NCI-H524 (cell line): ENCODE results near the gene LMBRD1.

ENCODE experiments used
- DNase-seq, 2 experiments: peaks; one replicate each; lab custom pipeline; 2025; lab: John Stamatoyannopoulos, UW

Gene LMBRD1

GRCh38 chr6:69631552-69632346 lies 165.1 kb downstream of the LMBRD1 start:
- no peak for DNase-seq

GRCh38 chr6:69630767-69631166 lies 166.0 kb downstream of the LMBRD1 start:
- DNase-seq: no peak

- DNase-seq: no peak
Measured at GRCh38 chr6:69627625-69628024, 169.2 kb downstream of the LMBRD1 start.

GRCh38 chr6:69624944-69625343 lies 171.9 kb downstream of the LMBRD1 start:
- DNase-seq: no peak
